Activated CD8-positive, alpha-beta memory T cell treated with anti-CD3 and anti-CD28 coated beads, Interleukin-2, amount 50 U/mL, for 24 hours (primary cell): ENCODE measurements around the gene ZNF568.

Source experiments
- DNase-seq: peaks from one replicate; pipeline ENCODE4 v3.0.0-alpha.2; 2020; ENCODE audit errors: extremely low read depth

The ZNF568 gene

DNA sequence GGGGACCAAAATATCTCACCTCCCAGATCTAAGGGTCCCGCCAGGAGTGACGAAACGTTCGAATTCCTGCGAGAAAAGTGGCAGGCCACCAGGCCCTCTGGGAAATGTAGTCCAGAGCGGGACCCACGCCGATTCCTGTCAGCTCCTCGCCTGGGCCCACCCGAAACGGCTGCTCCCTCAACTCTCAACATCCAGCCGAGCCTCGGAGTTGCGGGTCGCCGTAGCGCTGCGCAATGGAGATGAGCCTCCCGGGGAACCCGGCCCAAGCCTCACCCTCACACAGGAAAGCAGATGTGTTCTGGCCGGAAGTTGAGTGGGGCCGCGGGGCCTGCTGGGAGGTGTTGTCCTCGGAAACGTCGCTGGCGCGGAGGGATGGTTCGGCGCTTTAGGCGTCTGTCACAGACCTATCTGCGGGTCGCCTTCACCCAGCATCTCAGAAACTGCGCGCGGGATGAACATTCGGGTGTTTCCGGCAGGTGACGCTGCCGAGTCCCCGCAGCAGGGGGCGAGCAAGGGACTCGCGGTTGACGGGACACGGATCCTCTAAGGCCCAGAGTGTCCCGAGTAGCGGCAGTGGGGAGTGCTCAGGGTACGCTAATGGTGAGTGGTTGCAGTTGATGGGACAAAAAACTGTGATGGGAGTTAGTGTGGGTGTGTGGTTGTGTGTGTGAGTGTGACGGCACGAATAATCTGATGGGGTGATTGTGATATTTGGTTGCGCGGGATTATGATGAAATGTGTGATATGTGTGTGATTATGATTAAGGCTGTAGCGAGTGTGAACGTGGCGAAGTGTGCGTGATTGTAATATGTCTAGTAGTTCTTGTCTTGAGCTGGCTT, at the start of gene ZNF568, which contains the start of gene ZNF829:
ZNF568 (plus strand) TSS at position 341 of the 839 bp plus-strand sequence. CDS start 6,439 bp downstream, outside the sequence.
ZNF829 (minus strand) TSS at position 300 of the 839 bp plus-strand sequence. CDS start 1,124 bp downstream, outside the sequence.
- peak; percentile 80 for DNase-seq

DNA sequence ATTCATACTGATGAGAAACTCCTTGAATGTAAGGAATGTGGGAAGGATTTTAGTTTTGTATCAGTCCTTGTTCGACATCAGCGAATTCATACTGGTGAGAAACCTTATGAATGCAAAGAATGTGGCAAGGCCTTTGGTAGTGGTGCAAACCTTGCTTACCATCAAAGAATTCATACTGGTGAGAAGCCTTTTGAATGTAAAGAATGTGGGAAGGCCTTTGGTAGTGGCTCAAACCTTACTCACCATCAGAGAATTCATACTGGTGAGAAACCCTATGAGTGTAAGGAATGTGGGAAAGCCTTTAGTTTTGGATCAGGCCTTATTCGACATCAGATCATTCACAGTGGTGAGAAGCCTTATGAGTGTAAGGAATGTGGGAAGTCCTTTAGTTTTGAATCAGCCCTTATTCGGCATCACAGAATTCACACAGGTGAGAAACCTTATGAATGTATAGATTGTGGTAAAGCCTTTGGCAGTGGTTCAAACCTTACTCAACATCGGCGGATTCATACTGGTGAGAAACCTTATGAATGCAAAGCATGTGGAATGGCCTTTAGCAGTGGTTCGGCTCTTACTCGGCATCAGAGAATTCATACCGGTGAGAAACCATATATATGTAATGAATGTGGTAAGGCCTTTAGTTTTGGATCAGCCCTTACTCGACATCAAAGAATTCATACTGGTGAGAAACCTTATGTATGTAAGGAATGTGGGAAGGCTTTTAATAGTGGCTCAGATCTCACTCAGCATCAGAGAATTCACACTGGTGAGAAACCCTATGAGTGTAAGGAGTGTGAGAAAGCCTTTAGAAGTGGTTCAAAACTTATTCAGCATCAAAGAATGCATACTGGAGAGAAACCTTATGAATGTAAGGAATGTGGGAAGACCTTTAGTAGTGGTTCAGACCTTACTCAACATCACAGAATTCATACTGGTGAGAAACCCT, 38.9 kb upstream of the ZNF568 start:
- DNase-seq = no peak

GRCh38 chr19:36891768-36892357, 24.3 kb upstream of the ZNF568 start:
- DNase-seq = no peak

DNA sequence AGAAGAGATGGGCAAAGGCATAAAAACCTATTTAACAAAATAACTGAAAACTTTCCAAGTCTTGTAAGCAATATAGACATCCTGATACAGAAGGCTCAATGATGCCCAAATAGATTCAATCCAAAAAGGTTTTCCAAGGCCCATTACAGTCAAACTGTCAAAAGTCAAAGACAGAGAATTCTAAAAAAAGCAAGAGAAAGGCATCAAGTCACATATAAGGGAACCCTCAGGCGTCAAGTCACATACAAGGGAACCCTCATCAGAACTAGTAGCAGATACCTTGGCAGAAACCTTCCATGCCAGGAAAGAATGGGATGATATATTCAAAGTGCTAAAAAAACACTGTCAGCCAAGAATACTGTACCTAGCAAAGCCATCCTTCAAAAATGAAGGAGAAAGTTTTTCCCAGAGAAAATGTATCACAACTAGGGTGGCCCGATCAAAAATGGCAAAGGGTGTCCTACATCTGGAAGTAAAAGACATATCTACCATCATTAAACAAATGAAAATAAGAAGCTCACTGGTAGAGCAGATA, 21.2 kb upstream of the ZNF568 start:
- no peak for DNase-seq

DNA sequence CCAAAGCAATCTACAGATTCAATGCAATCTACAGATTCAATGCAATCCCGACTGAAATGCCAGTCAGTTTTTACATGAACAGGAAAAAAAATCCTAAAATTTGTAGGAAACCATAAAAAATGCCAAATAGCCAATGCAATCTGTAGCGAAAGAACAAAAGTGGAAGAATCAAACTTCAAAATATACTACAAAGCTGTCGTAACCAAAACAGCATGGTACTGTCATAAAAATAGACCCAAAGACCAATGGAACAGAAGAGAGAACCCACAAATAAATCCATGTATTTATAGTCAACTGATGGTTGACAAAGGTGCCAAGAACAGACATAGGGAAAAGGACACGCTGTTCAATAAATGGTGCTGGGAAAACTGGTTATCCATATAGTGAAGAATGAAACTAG, 17.7 kb upstream of the ZNF568 start:
- DNase-seq = no peak

GRCh38 chr19:36916991-36917390, 859 bp downstream of the ZNF568 start:
- no peak for DNase-seq

- DNase-seq = no peak
Observed at GRCh38 chr19:36918090-36918489, 2.0 kb downstream of the ZNF568 start.

- no peak for DNase-seq
Observed at GRCh38 chr19:36931684-36932083, 15.6 kb downstream of the ZNF568 start.

DNA sequence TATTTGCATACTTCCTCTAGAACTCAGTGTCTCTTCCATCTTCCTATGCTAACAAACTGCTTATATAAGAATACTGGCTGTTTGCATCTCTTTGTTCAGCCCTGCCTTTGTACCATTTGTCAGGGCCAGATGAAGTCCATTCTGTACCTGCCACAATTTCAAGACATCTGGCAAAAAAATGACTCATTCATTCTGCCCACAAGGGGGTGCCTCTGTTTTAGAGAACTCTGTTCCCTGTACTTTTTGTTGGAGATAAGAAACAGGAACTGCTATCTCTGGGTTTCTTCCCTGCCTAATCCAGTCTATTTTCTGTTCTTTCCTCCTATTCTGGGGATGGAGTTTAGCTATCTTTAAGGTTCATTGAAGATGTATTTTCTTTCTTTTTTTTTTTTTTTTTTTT, 23.0 kb downstream of the ZNF568 start:
- no peak for DNase-seq

- no peak for DNase-seq
Observed at GRCh38 chr19:36950335-36951119, 34.4 kb downstream of the ZNF568 start.

GRCh38 chr19:36962346-36962745, 46.2 kb downstream of the ZNF568 start:
- DNase-seq = no peak

- DNase-seq = no peak
Observed at GRCh38 chr19:36963280-36963679, 47.1 kb downstream of the ZNF568 start.

DNA sequence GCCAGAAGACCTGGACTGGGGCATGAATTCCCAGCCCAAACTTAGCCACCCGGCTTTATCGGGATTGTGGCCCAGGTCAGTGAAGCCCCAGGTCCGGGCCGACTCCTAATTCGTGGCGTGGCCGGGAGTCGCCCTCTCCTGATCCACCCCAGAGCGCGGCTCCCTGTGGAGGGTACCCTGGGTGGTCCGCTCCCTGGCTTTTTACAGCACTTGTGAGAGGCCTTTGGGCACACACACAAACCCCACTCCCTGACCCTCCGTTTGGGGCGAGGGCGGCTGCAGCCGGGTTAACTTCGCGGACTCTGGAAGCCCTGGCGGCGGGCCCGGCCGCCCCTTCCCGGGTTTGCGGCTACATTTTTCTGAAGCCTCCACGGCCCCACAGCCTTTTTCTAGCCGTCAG, 56.4 kb downstream of the ZNF568 start:
- DNase-seq = no peak

DNA sequence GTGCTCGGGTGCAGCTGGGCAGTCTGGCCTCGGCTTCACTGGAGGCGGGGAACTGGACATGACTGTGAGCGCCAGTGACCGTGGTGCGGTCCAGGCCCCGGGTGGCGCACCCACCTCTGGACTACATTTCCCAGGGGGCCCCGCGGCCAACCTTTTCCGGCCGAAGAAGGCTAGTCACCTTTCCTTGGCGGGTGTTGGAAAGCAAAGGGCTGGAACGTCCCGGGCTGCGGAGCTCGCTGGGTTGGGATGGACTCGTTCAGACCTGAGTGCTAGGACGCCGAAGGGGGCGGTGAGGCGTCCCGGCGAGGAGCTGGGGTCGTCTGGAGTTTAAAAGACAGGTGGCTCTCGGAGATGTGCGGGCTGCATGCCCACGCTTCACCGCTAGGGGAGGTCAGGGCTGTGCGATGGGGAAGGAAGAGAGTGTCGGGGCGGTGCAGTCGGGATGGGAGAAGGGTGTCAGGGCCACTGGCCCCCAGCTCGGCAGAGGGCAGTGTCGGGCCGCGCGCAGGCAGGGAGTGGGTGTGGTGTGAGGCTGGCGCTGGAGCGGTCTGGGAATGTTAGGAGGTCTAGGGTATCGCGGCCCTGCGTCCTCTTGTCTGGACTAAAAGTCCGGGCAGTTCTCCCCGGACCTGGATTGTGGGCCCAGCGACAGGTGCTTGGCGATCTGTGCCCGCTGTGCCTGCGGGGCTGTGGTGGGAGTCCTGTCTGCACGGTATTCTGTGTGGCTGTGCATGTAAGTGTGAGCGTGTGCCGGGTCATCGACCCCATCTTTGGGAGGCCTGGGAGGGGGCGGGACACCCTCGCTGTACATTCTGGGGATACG, 57.1 kb downstream of the ZNF568 start:
- peak; percentile 33 for DNase-seq

- DNase-seq = no peak
Observed at GRCh38 chr19:36973844-36974195, 57.7 kb downstream of the ZNF568 start.

DNA sequence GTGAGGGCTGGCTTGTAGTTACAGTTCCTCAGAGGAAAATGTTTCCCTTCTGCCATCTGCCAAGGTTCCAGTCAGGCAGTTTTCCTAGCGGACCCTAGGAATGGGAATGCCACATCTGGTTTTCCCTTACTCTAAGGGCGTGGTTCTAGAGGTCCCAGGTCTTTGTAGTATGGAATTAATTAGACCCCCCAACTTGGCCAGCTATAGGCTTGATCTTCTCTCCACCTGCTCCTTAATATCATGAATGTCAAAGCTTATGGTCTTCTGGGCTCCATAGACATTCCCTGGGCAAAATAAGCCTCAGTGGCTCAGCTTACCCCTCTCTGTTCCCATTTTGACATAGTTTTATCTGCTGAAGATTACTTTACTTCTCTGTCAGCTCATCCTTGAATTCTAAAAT, 70.0 kb downstream of the ZNF568 start:
- no peak for DNase-seq

DNA sequence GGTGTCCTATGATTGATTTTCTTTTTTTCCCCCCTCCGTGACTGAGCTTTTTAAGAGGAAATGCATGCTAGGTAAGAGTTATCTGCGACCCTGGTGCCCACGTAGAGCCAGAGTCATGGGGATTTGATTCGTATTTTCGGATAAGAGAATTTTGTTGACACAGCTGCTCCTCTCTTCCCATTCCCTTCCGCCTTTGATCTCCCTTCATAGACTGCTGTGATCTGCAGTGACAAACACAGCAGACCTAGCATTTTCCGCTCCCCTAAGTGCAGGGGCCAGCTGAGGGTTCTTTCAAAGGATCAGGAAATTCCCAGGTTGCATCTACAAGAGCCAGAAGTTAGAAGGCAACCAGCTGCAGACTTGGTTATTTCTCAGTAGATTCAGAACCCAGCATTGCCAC, 70.5 kb downstream of the ZNF568 start:
- no peak for DNase-seq

- no peak for DNase-seq
Observed at GRCh38 chr19:36987091-36987490, 71.0 kb downstream of the ZNF568 start.

GRCh38 chr19:36997152-36997842, 81.2 kb downstream of the ZNF568 start:
- DNase-seq = no peak

DNA sequence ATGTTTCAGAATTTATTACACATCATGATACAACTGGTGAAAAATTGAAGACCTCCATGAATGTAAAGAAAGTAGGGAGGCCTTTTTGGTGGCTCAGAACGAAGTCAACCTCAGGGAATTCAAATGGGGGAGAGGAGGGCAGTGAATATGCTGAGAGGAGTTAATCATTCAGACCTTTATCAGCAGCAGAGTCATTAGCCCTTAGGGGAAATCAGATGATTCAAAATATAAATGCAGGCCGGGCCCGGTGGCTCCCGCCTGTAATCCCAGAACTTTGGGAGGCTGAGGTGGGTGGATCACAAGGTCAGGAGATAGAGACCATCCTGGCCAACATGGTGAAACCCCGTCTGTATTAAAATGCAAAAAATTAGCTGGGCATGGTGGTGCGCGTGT, 81.7 kb downstream of the ZNF568 start:
- no peak for DNase-seq
